ENCODE measurements around the gene SAG.

Gene SAG

DNA sequence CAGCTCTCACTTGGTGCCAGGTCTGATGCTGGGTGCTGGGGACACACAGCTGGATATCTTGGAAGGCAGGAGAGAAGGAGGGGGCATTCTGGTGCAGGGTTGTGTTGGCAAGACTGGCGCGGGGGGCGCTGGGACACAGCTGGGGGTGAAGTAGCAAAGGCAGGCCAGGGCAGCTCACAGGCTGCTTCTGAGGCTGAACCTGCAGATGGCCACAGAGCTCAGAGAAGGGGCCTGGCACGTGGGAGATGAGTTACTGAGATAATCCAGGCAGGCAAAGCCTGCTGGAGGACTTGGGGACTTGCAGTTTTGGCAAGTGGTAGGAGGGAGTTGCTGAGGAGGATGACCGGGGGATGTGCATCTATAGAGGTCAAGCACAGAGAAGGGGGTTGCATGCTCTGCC is 30.4 kb downstream of the SAG start:
- Histone ChIP-seq H3K79me2 (ENCODE audit: low read length) (no peaks in the 10 kb centered on the region), H2AFZ (ENCODE audit: low read depth, low read length) (no peak overlapping the region), H3K4me3 (ENCODE audit: low read length) (no peak overlapping the region), H3K9ac (ENCODE audit: low read length) (no peak overlapping the region), H3K27me3 (ENCODE audit: low read depth, low read length) (no peaks in the 10 kb centered on the region), H3K9me3 (ENCODE audit: insufficient read depth, low read length) (no peaks in the 10 kb centered on the region), H3K36me3 (replicated peaks; ENCODE audit: low read depth, low read length) (no peaks in the 10 kb centered on the region), H4K20me1 (ENCODE audit: insufficient read depth, low read length) (no peaks in the 10 kb centered on the region), H3K4me2 (ENCODE audit: low read length) (no peak overlapping the region), H3K27ac (ENCODE audit: low read length) (no peak overlapping the region), H3K4me1 (ENCODE audit: low read length) (no peaks in the 10 kb centered on the region)
- TF ChIP-seq, protein P1, sequence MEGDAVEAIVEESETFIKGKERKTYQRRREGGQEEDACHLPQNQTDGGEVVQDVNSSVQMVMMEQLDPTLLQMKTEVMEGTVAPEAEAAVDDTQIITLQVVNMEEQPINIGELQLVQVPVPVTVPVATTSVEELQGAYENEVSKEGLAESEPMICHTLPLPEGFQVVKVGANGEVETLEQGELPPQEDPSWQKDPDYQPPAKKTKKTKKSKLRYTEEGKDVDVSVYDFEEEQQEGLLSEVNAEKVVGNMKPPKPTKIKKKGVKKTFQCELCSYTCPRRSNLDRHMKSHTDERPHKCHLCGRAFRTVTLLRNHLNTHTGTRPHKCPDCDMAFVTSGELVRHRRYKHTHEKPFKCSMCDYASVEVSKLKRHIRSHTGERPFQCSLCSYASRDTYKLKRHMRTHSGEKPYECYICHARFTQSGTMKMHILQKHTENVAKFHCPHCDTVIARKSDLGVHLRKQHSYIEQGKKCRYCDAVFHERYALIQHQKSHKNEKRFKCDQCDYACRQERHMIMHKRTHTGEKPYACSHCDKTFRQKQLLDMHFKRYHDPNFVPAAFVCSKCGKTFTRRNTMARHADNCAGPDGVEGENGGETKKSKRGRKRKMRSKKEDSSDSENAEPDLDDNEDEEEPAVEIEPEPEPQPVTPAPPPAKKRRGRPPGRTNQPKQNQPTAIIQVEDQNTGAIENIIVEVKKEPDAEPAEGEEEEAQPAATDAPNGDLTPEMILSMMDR (IDR thresholded peaks at IDR 0.05; ENCODE audit: low read depth, low read length) = no peak
- no peak for TF ChIP-seq EZH2phosphoT487 (IDR thresholded peaks at IDR 0.05; ENCODE audit: low read depth)

DNA sequence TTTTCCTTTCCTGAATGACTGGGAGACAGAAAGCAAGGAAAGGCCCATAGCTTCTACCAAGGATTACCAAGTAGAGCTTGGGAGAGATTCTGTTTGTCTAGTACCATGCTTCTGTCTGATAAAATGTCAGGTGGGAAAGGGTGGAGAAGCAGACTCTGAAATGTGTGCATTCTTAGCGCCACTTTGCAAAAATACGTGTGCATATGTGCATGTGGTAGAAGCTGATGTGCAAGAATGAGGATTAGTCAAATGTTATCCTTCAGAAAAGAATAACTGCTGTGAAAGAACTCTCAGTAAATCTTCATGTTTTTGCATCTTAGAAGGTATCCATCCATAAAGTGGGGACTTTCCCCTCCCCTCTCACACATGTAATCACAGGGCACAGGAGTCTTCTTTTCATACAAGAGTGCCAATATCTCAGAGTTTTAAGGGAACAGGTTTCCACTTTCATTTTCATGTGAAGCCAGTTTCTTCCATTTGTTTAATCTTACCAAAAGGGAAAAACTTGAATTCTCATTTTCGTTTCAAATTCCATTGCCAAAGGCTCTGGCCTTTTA is 31.3 kb downstream of the SAG start:
- no peaks in the 10 kb centered on the region for H3K4me1 ChIP-seq (ENCODE audit: low read length)
- H3K9me3 ChIP-seq (ENCODE audit: insufficient read depth, low read length) = no peaks in the 10 kb centered on the region
- no peak for TF ChIP-seq EZH2phosphoT487 (IDR thresholded peaks at IDR 0.05; ENCODE audit: low read depth)
- H4K20me1 ChIP-seq (ENCODE audit: insufficient read depth, low read length) = no peaks in the 10 kb centered on the region
- no peak overlapping the region for H3K27ac ChIP-seq (ENCODE audit: low read length)
- H3K4me2 ChIP-seq (ENCODE audit: low read length) = no peak overlapping the region
- H3K9ac ChIP-seq (ENCODE audit: low read length) = no peak overlapping the region
- H3K79me2 ChIP-seq (ENCODE audit: low read length) = no peaks in the 10 kb centered on the region
- no peaks in the 10 kb centered on the region for H3K27me3 ChIP-seq (ENCODE audit: low read depth, low read length)
- H3K4me3 ChIP-seq (ENCODE audit: low read length) = no peak overlapping the region
- no peaks in the 10 kb centered on the region for H3K36me3 ChIP-seq (replicated peaks; ENCODE audit: low read depth, low read length)
- no peak overlapping the region for H2AFZ ChIP-seq (ENCODE audit: low read depth, low read length)

DNA sequence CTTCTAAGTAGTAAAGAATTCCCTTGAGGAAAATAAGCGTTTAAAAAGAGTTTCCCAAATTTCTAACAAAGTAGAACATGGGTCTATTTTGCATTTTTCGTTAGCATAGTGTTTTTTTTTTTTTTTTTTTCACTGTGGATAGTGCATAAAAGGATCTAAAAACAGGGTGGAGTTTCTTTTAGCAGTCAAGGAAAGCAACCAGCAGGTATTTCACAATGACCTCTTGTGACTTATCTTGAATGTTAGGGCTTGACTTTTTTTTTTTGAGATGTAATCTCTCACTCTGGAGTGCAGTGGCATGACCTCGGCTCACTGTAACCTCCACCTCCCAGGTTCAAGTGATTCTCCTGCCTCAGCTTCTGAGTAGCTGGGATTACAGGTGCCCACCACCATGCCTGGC is 31.8 kb downstream of the SAG start:
- Histone ChIP-seq H3K27me3 (ENCODE audit: low read depth, low read length) (no peaks in the 10 kb centered on the region), H4K20me1 (ENCODE audit: insufficient read depth, low read length) (no peaks in the 10 kb centered on the region), H3K36me3 (replicated peaks; ENCODE audit: low read depth, low read length) (no peaks in the 10 kb centered on the region), H3K9ac (ENCODE audit: low read length) (no peak overlapping the region), H2AFZ (ENCODE audit: low read depth, low read length) (no peak overlapping the region), H3K27ac (ENCODE audit: low read length) (no peak overlapping the region), H3K4me1 (ENCODE audit: low read length) (no peaks in the 10 kb centered on the region), H3K4me2 (ENCODE audit: low read length) (no peak overlapping the region), H3K79me2 (ENCODE audit: low read length) (no peaks in the 10 kb centered on the region), H3K9me3 (ENCODE audit: insufficient read depth, low read length) (no peaks in the 10 kb centered on the region), H3K4me3 (ENCODE audit: low read length) (no peak overlapping the region)
- TF ChIP-seq, protein P1 (IDR thresholded peaks at IDR 0.05; ENCODE audit: low read depth, low read length) = no peak
- no peak for TF ChIP-seq EZH2phosphoT487 (IDR thresholded peaks at IDR 0.05; ENCODE audit: low read depth)

DNA sequence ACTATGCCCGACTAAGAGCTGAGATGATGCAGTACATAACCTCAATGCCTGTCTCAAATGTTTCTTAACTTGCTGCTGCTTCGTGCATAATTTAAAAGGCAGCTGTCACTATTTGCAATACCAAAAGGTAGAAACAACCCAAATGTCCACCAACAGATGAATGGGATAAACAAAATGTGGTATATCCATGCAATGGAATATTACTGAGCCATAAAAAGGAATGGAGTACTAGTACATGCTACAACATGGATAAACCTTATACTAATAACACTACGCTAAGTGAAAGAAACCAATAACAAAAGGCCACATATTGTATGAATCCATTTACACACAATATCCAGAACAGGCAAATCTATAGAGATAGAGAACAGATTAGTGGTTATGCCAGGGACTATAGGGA is 33.7 kb downstream of the SAG start:
- H3K79me2 ChIP-seq (ENCODE audit: low read length) = no peaks in the 10 kb centered on the region
- H3K36me3 ChIP-seq (replicated peaks; ENCODE audit: low read depth, low read length) = no peaks in the 10 kb centered on the region
- no peak overlapping the region for H2AFZ ChIP-seq (ENCODE audit: low read depth, low read length)
- no peak overlapping the region for H3K27ac ChIP-seq (ENCODE audit: low read length)
- no peak for TF ChIP-seq EZH2phosphoT487 (IDR thresholded peaks at IDR 0.05; ENCODE audit: low read depth)
- TF ChIP-seq, protein P1 (IDR thresholded peaks at IDR 0.05; ENCODE audit: low read depth, low read length) = no peak
- H3K4me1 ChIP-seq (ENCODE audit: low read length) = no peaks in the 10 kb centered on the region
- H3K27me3 ChIP-seq (ENCODE audit: low read depth, low read length) = no peaks in the 10 kb centered on the region
- no peak overlapping the region for H3K4me2 ChIP-seq (ENCODE audit: low read length)
- no peaks in the 10 kb centered on the region for H4K20me1 ChIP-seq (ENCODE audit: insufficient read depth, low read length)
- H3K4me3 ChIP-seq (ENCODE audit: low read length) = no peak overlapping the region
- no peaks in the 10 kb centered on the region for H3K9me3 ChIP-seq (ENCODE audit: insufficient read depth, low read length)
- no peak overlapping the region for H3K9ac ChIP-seq (ENCODE audit: low read length)
